ENCODE results near the gene SPRY4. TPM values are rescaled to one million over a fixed set of nuclear protein-coding genes. Genes with fewer than 3 reads are reported as not detected.
"Not testable (repeated sequence)": the region's sequence is repeated elsewhere in the genome, so short reads cannot be mapped to it uniquely, and the experiment has no call there.

The SPRY4 gene
- total RNA-seq, 1 donor from 2014 or later, result 3.1 TPM

DNA sequence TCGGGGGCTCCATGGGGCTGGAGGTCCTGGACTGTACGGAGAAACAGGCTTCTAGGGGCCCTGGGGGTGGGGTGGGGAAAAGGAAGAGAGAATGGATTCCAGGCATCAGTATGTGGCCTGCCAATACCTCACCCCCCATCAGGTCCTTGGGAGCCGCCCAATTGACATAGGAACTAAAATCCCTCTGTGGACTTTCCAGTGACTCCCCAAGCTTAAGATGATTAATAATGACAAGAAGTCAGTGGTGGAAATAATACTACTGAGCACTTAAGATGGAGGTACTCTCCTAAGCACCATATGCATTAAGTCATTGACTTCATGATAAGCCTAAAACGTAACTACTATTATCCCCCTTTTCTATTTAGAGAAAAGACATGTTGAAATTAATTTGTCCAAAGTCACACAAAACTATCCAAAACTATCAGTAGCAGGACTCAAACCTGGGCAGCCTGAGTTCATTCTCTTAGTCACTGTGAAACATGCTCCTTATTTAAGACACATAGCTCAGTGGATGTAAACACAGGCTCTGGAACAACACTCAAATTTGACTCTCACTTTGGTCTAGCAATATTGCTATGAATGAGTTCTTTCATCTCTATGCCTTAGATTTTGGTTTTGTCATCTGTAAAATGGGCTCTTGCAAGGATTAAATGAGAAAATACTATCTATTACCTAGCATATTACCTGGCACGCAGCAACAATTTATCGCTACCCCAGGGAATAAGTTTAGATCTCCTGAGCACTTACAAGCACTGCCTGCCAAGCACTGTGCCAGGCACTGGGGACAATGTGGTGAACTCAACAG is 9.5 kb downstream of the SPRY4 start:
- DNase-seq (ENCODE audit: low spot score), result no peak

DNA sequence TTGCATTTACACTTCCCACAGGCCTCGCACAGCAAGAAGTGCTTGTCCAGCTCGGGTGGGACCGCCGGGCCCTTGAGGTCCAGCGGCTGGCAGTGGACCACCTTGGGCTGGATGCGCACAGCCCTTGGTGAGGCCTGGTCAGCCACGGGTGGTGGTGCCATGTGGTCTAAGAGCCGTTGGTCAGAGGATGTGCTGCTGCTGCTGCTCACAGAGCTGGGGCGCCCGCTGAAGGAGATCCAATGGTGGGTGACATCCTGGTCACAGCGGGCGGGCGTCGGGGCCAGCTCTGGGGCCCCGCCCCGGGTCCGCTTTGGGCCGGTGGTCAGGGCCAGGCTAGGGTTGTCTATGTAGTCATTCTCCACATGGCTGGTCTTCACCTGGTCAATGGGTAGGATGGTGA is 10.2 kb downstream of the SPRY4 start:
- DNase-seq (ENCODE audit: low spot score), result no peak

DNA sequence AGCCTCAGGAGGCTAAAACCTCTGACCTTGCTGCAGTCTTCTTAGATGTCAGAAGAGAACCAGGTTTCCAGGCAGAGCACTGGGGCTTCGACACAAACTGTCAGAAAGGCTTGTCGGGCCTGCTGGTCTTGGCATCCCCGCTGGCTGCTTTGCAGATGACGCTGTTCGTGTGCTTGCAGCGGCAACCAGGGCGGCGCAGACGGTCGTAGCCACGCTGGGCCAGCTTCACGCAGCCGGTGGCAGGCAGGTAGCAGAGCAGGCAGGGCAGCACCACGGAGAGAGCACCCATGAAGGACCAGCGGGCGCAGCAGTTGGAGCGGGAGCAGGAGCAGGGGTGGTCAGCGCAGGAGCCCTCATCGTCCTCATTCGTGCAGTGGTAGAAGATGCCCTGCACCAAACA is 10.7 kb downstream of the SPRY4 start:
- DNase-seq (ENCODE audit: low spot score), result no peak

DNA sequence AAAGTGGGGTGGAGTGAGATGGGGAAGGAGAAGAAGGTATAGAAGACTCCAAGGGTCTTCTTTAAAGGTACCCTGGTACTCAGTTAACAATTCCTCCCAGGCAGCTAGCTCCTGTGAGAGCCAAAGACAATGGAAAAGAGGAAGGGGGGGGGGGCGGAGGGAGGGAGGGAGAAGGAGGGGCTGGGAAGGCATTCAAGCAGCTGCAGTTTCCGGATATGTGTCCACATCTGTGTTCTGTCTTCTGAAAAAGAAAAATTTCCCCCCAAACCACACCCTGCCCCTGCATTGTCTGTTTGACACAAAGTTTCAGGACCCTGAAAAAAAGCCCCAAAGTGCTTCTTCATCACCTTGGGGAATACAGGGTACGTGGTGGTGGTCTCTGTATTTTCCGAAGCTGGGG is 11.1 kb downstream of the SPRY4 start:
- DNase-seq (ENCODE audit: low spot score), result no peak

DNA sequence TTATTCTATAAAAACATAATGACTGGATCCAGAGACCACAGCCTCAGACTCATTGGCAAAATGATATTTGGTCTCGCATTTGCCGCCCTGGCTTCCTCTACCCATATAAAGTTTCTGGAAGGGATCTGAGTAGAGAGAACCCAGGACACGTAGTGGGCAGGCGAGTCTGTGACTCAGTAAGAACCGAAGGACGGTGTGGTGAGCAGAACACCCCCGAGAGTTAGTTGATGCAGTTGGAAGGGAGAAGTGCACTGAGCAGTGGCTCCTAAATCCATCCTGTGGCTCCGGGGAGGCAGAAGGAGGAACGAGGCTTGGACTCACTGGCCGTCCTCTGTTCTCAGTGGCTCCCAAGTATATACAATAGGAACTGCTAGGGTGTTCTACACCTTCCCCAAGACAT is 11.5 kb downstream of the SPRY4 start:
- DNase-seq (ENCODE audit: low spot score), result no peak

DNA sequence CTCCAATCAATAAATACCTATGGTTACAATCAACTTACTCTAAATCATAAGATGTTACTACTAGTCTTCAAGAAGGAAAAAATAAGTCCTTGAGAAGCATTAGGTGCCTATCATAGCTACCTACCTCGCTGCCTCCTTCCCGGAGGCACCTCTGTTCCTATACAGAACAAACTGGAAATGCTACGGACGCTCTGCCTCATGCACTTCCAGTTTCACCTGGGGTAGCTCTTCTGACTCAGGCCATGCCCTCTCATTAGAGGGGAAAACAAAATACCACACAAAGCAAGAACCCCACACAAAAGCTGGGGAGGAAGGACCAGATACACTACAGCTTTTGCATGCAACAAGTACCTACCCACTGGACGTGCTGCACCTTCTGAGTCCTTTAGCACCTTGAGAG is 12.4 kb downstream of the SPRY4 start:
- DNase-seq (ENCODE audit: low spot score), result no peak

DNA sequence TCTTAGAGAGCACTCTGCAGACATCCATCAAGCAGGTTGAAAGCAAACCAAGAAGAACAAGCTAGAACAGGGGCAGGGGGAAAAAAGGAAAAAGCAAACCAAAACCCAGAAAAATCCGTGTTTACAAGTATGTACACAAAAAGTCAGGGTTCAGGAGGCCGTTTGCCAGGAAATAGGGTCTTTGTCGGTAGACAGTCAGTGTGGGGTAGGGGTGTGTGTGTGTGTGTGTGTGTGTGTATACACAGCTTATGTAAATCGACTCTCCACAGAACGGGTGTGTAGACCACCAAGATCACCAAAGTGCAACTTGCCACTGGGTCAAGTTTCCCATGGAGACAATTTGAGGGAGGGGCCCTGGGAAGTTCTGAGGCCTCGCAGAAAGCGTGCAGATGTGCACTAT is 13.1 kb downstream of the SPRY4 start:
- DNase-seq (ENCODE audit: low spot score), result no peak

DNA sequence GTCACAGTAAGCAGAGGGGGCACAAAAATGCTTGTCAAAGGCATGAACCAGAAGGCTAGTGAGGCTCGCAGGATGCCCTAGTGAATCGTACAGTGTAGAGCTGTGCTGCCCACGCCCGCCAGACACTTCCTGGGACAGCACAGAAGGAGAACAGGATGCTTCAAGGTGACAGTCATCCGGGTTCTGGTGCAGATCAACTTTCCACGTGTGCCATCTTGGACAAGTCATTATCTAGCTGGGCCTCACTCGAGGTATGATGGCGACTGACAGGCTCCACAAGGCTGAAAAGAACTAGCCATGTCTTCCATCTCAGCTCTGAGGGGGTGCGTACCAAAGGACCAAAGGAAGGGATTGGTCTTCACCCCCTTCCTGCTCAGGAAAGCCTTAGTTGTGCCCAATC is 14.0 kb downstream of the SPRY4 start:
- no peak for DNase-seq (ENCODE audit: low spot score)

DNA sequence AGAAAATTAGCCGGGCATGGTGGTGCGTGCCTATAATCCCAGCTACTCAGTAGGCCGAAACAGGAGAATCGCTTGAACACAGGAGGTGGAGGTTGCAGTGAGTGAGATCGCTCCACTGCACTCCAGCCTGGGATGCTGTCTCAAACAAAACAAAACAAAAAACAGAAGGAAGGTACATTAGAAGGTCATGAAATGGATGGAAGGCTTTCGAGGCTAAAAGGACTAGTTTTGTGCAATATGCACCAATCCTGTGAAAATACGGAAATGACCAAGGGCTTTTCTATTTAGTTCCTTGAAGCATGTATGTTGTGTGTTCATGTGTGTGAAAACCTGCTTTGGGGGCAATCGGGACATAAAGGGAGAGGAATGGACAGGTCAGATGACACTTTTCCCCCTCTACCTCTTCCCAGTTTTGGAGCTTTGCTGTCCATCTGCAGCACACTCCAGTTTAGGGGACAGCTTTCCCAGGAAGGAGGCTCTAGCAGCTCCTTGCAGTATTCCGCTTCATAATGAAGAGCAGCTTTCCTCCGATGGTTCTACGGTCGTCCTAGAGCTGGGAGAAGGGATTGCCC is 15.0 kb downstream of the SPRY4 start:
- DNase-seq (ENCODE audit: low spot score), result no peak

DNA sequence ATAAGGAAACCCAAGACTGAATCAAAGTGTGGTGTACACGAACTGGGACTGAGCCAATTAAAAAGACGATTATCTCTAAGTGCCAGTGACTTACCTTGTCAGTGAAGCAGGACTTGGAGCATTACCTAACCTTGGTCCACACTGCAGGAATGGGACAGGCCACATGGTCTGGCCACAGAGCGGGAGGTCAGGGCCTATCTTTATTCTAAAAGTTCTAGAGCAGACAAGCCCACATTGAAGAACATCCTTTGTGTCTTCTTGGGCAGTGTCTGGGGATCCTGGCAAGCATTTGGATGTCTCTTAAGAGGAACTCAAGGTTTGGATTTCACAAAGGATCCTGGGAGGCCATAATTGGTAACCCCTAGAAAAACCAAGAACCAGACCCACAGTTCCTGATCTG is 16.5 kb downstream of the SPRY4 start:
- no peak for DNase-seq (ENCODE audit: low spot score)

DNA sequence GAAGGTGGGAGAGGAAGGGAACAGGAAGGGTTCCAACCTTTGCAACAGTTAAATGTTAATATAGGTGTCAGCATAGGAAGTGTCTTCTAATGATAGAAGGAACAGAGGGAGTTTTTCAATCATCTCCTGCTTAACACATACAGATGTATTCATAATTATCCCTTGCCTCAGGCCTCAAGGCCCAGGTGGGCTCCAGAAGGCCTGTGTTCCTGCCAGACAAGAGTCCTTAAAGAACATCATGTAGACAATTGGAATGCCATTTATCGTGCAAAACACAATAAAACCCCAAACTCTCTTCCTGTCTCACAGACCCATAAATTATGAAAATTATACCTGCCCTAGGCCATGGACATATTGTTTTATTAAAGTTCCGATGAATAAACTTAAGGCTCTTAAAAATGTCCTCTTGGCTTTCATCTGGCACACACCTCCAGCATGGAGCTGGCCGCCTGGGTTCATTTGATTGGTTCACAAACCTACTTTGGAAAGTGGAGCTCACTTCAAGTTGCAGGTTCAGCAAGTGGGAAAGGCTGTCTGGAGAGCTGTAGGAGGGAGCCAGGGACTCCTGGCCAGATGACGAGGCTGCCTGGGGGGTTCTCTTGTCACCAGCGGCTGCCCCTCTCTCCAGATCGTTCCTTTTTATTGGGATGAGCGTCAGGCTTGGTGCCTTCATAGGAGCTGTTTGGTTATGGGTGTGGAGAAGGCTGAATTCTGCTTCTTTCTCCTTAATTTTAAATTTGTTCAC is 17.5 kb downstream of the SPRY4 start:
- DNase-seq (ENCODE audit: low spot score), result no peak

DNA sequence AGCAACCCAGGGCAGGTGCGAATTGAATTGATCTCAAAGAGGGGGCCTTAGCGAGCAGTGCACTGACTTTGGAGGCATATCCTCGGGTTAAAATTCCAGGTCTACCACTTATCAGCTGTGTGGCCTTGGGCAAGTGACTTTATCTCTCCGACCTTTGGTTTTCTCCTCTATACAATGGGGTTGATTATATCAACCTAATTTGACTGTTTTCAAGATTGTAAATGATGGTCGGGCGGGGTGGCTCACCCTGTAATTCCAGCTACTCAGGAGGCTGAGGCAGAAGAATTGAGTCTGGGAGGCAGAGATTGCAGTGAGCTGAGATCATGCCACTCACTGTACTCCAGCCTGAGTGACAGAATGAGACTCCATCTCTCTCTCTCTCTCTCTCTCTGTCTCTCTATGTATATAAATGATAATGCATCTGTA is 18.7 kb downstream of the SPRY4 start:
- no peak for DNase-seq (ENCODE audit: low spot score)

DNA sequence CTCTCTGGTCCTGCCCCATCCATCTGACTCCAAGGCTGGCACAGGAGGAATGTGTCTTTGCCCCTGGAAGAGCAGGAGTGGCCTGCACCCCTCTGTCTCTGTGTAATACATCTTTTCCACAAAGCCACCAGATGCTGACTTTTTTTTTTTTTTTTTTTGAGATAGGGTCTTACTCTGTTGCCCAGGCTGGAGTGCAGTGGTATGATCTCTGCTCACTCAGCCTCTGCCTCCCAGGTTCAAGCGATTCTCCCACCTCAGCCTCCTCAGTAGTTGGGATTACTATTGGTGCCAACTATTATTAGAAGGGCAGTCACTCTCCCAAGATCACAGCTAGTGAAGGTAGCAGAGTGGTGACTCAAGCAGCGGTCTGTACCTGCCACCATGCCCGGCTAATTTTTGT is 19.6 kb downstream of the SPRY4 start:
- no peak for DNase-seq (ENCODE audit: low spot score)

DNA sequence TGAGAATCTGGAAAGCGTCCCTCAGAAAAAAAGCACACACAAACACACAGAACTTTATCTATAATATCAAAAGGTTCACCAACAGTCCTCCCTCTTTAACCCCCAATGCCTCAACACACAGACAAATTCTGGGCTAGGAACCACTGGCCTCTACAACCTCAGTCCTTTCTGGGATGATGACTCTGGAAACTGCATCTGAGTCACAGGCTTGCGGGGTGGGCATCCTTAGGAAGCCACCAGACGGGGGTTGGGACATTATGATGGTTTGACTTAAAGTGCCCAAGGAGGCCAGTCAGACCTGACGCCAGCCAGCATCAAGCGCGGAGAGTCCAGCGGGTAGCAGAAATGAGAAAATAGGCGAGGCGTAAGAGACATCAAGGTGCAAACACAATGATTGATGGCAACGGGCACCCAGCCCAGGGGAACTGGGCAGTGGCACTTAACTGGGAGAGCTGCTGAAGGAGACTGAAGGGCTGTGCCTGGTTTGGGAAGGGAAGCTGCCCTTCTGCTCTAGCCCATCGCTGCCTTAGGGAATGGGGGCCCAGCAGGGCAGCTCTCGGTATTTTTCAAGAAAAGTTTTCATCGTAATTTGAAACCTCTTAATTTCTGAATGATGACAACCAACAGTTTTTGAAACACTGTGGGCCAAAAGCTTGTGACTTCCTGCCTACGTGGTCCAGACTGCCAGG is 20.7 kb downstream of the SPRY4 start:
- DNase-seq (ENCODE audit: low spot score), result no peak

DNA sequence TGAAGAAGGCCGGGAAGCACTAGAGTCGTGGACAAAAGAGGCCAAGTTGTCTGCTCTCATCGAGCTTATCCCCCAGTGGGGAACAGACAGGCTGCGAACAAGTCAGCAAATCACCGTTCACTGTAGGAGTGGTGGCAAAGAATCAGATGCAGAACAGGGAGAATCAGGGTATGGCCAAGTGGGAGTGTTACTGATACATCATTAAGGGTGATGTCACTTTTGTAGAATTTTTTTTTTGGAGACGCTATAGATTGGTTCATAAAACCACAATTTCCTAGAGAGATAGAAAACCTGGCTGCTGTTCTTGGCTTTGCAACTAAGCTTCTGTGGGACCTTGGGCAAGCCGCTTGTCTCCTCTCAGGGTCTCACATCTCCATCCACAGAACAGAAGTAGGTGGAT is 21.3 kb downstream of the SPRY4 start:
- no peak for DNase-seq (ENCODE audit: low spot score)

DNA sequence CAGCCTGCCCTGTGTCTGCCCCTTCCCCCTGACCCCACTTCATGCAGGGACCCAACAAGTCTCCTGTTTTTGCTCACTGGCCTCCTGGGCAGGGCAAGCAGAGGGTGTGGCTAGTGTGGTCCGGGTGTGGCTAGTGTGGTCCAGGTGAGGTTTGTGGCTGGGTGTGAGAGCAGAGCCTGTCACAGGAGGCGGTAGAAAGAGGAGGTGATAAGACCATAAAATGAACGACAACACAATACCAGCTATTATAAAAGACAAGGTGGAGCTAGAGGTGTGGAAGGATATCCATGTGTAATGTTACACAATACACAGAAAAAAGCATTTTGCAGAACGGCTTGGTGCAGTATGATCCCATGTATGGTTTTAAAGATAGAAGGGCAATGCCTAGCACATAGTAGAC is 23.3 kb downstream of the SPRY4 start:
- DNase-seq (ENCODE audit: low spot score), result no peak

DNA sequence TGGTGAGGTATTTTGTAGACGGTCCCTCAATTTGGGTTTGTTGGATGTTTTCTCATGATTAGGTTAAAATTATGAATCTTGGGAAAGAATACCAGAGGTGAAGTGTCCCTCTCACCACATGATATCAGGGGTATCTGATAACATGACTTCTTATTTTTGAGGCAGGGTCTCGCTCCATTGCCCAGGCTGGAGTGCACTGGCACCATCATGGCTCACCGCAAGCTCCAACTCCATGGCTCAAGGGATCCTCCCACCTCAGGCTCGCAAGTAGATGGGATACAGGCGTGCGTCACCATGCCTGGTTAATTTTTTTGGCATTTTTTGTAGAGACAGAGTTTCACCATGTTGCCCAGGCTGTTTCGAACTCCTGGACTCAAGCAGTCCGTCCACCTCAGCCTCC is 24.1 kb downstream of the SPRY4 start:
- DNase-seq (ENCODE audit: low spot score), result no peak

DNA sequence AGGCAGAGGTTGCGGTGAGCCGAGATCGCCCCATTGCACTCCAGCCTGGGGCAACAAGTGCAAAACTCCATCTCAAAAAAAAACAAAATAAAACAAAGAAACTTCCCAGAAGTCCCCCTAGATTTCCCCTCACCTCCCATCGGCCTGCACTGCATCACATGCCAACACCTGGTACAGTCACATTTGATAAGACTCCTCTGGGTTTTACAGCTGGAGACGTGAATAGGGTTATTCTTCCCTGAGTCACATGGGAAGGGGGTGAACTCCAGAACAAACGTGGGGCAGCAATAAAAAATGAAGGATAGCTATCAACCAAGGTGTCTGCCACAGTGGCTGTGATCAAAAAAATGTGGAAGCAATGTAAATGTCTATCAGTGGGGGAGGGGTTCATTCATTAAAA is 26.0 kb downstream of the SPRY4 start:
- DNase-seq (ENCODE audit: low spot score), result no peak

DNA sequence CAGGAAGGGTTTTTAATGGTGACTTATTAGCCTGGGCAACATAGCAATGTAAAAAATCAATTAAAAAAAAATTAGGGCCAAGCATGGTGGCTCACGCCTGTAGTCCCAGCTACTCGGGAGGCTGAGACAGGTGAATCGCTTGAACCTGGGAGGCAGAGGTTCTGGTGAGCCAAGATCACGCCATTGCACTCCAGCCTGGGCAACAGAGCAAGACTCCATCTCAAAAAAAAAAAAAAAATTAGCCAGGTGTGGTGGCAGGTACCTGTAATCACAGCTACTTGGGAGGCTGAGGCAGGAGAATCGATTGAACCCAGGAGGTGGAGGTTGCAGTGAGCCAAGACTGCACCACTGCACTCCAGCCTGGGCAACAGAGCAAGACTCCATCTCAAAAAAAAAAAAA is 27.0 kb downstream of the SPRY4 start:
- DNase-seq (ENCODE audit: low spot score), result not testable (repeated sequence)

DNA sequence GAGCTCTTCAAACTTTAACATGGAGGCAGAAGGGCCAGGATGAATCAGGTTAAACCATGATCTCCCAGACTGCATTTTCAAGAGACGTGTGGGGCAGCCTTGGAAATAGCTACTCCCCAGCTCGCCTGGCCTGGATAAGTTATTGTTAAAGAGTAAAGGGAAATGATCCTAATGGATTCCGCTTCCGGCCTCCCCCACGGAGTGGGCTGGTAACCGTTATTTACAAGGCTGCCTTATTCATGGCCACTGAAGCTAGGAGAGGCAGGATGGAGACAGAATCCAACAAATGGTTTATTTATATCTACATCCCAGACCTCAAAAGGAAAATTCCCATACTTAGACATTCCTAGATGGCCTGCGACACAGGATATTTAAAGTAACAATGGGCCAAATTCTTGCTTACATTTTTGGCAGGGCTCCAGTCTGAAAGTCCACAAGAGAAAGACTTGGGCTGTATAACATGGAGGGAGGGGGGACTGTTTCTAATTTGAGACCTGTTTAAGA is 27.9 kb downstream of the SPRY4 start:
- peak; percentile 77 for DNase-seq (ENCODE audit: low spot score)

DNA sequence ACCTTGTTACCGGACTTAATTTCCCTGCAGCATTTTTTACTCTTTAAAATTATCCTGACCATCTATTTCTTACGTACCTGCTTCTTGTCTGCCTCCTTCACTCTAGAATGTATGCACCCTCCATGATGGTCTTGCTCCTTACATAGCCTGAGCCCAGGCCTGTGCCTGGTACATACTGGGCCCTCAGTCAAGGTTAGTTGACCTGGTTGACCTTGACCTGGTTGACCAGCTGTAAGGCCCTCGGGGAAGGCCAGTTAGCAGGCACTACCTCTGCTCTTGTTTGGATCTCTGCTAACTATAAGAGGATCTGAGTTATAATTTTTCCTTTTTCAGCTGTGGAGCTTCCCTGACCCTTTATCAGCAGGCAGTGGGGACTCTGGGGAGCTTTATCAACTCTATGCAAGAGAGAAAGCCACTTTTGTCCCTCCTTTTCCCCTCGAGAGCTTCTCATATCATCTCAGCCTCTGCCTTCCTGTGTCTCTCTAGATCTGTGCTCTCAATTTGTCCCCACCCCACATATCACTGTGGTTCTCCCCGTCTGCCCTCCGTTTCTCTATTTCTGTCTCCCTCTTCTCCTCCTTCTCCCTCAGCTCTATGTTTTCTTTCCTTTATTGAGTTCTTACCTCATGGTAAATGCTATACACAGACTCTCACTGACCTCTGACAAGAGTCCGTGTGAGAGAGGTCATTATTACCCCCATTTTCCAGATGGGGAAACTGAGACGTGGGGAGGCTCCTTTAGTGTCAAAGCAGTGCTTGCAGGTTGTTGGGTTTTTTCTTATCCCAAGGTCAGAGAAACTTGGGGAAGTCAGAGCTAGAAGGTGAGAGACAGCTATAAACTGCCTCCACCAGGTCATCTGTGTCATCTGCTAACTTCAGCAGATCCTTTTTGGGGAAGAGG is 28.6 kb downstream of the SPRY4 start:
- DNase-seq (ENCODE audit: low spot score), result no peak

Measured in umbilical cord (tissue), 2 donors.